ENCODE data around the gene TRPC4AP. TPM values are rescaled to one million over a fixed set of nuclear protein-coding genes. Genes with fewer than 3 reads are reported as not detected.

Gene TRPC4AP
- total RNA-seq, 1 donor from 2014 or later = 33.7 TPM

DNA sequence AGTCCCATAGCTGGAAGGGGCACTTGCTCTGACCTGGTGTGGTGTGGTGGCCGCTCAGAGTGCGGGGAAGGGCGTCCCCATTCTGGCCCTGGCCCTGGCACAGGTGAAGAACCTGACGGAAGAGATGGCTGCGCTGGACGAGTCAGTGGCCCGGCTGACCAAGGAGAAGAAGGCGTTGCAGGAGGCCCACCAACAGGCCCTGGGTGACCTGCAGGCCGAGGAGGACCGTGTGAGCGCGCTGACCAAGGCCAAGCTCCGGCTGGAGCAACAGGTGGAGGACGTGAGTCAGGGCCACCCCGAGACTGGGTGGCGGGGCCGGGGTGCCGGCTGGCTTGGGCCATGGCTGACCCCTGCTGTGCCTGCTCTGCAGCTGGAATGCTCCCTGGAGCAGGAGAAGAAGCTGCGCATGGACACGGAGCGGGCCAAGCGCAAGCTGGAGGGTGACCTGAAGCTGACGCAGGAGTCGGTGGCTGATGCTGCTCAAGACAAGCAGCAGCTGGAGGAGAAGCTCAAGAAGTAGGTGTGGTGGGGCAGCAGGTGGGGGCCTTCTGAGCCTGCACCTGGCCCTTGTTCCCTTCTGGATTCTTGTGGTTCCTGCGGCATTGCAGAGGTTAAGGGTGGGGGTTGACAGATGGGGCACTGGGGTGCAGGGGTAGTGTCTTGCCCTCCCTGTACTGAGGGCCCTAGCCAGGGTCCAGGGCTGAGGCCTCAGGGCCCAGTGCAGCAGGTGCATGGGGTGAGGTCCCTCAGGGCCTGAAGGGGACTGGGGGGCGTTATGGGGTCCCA lies 96.2 kb downstream of the TRPC4AP start:
- ATAC-seq (no peak), DNase-seq (peak; percentile 34)
- intact Hi-C loops (cut with micrococcal nuclease) = no loop called here

DNA sequence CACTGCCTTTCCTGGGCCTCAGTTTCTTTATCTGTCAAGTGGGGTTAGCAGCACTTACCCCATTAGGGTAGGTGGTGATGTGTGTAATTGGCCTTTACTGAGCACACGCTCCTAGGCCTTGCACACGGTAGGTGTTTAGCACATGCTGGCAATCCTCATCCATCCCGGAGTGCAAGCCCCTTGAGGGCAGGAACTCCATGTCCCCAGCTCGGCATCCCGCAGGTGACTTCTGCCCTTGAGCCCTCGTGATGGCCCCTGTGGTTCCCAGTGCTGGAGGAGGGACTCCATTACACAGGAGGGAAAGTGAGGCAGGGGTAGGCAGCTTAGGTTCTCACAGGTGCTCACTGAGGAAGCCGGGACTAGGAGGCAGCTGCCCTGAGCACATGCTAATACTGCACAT lies 96.9 kb downstream of the TRPC4AP start:
- ATAC-seq = no peak
- peak; percentile 20 for DNase-seq
- intact Hi-C loops (cut with micrococcal nuclease) = no loop called here

DNA sequence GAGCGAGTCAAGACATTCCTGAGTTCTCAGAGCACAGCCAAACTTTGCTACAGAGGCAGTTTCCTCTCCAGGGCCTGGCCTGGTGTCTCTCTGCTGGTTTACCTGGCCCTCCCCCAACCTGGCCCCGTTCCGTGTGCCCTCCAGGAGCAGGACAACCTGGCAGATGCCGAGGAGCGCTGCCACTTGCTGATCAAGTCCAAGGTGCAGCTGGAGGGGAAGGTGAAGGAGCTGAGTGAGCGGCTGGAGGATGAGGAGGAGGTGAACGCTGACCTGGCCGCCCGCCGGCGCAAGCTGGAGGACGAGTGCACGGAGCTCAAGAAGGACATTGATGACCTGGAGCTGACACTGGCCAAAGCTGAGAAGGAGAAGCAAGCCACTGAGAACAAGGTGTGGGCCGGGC lies 97.4 kb downstream of the TRPC4AP start:
- DNase-seq (peak; percentile 28), ATAC-seq (no peak)
- intact Hi-C loops (cut with micrococcal nuclease) = no loop called here

DNA sequence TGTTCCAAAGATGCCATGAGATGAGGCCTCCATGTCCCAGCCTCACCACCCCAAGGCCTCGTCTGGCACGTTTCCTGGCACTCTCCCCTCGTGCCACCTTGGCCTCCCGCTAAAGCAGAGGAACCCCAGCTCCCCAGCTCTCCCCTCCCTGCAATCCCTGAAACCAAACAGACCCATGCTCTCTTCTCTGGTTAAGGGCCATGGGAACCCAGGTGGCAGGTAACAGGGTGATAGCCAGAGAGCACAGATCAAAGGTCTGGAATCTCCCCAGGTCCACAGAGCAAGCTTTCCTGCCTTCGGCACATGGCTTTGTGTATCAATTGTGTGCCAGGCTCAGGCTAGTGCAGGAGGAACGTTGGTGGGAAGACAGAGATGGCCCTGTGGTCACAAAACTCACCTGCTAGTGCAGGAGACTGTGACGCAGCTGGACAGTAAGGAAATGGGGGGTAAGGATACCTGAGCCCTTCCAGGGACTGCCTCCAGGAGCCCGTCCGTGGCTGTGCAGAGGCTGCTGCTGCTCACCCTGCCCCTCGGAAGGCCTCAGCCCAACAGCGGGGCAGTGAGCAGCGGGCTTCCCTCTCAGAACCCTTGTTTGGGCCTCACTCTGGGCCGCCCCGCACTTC lies 98.0 kb downstream of the TRPC4AP start:
- DNase-seq = peak; percentile 15
- ATAC-seq = no peak
- intact Hi-C loops (cut with micrococcal nuclease) = no loop called here

DNA sequence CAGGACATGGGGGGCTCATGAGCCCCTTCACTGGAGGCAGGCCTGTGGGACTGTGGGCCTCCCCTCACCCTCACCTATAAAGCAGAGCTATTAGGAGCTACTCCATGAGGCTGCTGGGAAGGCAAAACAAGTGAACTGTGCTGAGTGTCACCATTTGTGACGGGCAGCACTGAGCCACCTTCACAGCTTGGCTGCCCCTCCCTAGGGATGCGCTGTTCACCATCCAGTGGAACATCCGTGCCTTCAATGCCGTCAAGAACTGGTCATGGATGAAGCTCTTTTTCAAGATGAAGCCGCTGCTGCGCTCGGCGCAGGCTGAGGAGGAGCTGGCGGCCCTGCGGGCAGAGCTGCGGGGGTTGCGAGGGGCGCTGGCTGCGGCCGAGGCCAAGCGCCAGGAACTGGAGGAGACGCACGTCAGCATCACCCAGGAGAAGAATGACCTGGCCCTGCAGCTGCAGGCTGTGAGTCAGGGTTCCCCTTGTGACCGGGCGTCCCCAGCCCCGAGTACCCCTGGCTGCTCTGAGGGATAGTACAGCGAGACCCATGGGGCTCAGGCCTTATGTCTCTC lies 98.6 kb downstream of the TRPC4AP start:
- ATAC-seq (no peak), DNase-seq (peak; percentile 32)
- intact Hi-C loops (cut with micrococcal nuclease) = no loop called here

DNA sequence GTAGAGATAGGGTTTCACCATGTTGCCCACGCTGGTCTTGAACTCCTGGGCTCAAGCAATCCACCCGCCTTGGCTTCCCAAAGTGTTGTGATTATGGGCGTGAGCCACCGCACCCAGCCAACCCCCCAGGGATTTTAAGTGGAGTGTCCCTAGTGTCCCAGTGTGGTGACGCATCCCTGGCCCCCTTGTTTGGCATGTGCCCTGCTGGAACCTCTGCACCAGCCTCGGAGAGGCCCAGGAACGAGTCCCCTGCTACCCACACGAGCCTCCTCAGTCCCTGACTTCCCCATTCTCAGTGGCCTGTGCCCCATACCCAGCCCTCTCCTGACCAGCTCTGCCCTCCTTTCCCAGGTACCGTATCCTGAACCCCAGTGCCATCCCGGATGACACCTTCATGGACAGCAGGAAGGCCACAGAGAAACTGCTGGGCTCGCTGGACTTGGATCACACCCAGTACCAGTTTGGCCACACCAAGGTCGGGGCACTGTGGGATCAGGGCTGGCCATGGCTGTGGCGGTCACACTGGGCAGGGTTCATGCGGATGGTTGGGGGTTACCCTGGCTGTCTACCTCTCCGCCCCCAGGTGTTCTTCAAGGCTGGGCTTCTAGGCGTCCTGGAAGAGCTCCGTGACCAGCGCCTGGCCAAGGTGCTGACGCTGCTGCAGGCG lies 99.7 kb downstream of the TRPC4AP start:
- ATAC-seq (peak; percentile 1), DNase-seq (peak; percentile 41)
- intact Hi-C loops (cut with micrococcal nuclease) = no loop called here

DNA sequence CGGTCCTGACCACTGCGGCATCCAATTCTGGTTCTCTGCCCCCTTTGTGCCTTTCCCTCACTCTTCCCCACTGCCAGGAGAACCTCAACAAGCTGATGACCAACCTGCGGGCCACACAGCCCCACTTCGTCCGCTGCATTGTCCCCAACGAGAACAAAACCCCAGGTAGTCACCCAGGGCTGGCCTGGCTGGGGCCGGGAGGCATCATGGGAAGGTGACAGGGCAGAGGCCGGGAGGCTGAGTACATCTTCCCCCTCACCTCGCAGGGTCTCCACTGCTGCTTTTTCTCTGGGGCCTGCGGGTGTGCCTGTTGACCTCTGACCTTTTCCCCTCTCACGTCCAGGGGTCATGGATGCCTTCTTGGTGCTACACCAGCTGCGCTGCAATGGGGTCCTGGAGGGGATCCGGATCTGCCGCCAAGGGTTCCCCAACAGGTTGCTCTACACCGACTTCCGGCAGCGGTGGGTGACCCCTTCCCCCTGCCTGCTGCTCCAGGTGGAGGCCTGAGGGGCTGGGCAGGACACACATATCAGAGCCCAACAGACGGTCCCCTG lies 101.9 kb downstream of the TRPC4AP start:
- ATAC-seq = no peak
- intact Hi-C loops (cut with micrococcal nuclease) = no loop called here
- DNase-seq = peak; percentile 24

DNA sequence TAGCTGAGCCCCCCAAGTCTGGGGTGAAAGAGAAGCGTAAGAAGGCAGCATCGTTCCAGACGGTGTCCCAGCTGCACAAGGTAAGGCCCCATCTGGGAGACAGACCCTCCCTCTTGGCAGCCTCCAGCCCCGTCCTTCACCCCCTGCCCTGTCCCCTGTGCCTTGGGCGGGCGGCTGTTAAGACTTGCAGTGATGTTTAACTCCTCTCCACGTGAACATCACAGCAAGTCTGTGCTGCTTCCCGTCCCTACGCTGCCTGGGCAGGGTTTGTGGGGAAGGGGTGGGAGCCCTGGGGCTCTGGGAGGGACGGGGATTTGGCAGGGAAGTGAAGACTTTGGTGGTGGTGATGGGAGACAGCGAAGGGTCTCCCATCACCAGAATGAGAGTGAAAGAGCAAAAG lies 102.4 kb downstream of the TRPC4AP start:
- ATAC-seq = no peak
- peak; percentile 28 for DNase-seq
- intact Hi-C loops (cut with micrococcal nuclease) = no loop called here

DNA sequence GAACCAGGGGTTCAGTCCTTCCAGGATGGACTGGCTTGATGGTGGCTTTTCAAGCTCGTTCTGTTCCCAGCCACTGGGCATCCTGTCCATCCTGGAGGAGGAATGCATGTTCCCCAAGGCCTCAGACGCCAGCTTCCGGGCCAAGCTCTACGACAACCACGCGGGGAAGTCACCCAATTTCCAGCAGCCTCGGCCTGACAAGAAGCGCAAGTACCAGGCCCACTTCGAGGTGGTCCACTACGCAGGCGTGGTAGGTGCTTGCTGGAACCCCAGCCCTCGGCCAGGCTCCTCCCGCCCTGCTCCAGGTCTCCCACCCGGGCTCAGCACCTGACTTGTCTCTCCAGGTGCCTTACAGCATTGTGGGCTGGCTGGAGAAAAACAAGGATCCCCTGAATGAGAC lies 102.9 kb downstream of the TRPC4AP start:
- DNase-seq = peak; percentile 32
- no peak for ATAC-seq

DNA sequence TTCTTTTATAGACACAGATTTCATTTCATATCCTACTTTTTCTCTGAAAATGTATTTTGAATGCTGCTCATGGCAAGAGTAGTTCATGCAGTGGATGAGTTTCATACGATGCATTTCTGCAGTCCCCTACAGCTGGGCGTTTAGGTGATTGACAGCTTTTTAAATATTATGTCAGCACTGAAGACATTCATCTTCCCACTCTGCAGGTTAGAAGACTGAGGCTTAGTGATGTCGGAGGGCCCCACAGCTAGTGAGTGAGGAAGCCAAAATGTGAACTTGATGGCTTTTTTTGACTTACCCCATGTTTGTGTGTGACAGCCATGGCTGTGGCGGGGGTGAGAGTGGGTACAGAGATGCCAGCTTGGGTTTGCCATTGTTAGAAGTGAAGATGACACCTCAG lies 103.5 kb downstream of the TRPC4AP start:
- intact Hi-C loops (cut with micrococcal nuclease) = no loop called here
- ATAC-seq (no peak), DNase-seq (no peak)

More for the DNA sequence above, 102.9 kb downstream of the TRPC4AP start:
- intact Hi-C loops (cut with micrococcal nuclease) = no loop called here

DNA sequence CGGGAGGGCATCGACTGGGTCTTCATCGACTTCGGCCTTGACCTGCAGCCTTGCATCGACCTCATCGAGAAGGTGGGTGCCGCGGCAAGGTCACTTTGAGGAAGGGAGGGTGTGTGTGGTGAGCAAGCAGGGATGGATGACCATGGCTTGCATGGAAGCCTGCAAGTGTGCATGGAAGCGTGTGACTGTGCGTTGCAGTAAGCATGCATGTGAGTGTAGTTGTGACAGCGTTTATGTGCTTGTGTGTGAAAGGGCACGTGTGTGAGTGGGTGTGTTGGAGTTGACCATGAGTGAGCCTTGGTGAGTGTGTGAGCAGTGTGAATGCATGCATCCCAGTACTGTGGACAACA lies 104.4 kb downstream of the TRPC4AP start:
- no peak for ATAC-seq
- DNase-seq = no peak
- intact Hi-C loops (cut with micrococcal nuclease) = no loop called here

DNA sequence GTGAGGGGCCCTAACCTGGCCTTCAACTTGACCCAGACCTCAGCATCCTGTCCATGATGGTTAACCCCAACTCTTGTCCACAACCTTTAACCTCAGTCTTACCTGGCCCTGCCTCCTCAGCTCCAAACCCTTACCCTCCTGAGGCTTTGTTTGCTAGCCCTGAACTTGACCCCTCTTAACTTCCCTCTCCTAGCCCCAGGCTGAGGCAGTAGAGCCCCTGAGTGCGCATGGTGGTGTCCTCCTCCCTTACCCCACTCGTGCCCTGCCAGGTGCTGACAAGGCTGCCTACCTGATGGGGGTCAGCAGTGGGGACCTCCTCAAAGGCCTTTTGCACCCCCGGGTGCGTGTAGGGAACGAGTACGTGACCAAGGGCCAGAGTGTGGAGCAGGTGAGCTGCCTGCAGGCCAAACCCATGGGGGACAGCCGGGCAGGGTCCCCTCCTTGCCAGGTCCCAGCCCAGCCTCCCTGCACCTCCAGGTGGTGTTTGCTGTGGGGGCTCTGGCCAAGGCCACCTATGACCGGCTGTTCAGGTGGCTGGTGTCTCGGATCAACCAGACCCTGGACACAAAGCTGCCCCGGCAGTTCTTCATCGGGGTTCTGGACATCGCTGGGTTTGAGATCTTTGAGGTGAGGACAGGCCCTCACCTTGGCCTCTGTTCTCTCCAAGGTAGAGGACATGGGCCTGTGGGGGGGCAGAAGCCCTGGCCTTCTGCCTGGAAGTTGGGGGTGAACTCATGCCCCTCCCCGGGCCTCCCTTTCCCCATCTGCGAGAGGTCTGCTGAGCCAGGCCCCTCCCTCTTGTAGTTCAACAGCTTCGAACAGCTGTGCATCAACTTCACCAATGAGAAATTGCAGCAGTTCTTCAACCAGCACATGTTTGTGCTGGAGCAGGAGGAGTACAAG lies 105.1 kb downstream of the TRPC4AP start:
- peak; percentile 65 for DNase-seq
- ATAC-seq = peak; percentile 25
- intact Hi-C loops (cut with micrococcal nuclease) = no loop called here

DNA sequence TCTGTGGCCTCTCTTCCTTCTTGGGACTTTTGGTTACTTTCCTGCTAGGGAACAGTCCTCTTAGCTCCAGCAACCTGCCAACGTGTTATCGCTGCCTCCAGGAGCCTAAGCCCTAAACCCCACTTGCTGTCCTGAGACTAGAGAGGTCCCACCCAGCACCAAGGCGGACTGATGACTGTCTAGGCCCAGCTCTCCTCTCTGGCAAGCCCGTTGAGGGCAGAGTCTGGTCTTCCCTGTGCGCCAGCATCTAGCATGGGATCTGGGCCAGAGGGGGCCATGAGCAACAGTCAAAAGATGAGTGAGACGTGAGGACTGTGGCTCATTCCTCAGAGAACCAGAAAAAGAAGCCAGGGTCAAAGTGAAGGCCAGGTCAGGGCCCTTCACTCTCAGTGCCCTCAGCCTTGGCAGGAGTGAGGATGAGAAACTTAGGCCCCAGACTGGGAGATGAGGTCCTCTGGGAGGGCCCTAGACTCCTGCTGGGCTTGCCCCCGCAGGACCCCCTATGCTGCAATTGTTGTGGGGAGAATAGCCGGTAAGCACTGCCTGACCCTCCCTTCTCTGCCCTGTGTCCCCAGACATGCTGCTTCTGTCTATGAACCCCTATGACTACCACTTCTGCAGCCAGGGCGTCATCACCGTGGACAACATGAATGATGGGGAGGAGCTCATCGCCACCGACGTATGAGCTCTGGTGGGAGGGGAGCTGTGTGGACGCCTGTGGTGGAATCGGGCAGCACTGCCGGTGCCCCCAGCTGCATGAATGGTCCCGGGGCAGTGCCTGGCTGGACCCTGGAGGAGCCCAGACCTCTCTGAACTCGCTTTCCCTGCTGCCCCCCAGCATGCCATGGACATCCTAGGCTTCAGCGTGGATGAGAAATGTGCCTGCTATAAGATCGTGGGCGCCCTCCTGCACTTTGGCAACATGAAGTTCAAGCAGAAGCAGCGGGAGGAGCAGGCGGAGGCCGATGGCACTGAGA lies 106.0 kb downstream of the TRPC4AP start:
- peak; percentile 4 for ATAC-seq
- DNase-seq = peak; percentile 36
- intact Hi-C loops (cut with micrococcal nuclease) = no loop called here

DNA sequence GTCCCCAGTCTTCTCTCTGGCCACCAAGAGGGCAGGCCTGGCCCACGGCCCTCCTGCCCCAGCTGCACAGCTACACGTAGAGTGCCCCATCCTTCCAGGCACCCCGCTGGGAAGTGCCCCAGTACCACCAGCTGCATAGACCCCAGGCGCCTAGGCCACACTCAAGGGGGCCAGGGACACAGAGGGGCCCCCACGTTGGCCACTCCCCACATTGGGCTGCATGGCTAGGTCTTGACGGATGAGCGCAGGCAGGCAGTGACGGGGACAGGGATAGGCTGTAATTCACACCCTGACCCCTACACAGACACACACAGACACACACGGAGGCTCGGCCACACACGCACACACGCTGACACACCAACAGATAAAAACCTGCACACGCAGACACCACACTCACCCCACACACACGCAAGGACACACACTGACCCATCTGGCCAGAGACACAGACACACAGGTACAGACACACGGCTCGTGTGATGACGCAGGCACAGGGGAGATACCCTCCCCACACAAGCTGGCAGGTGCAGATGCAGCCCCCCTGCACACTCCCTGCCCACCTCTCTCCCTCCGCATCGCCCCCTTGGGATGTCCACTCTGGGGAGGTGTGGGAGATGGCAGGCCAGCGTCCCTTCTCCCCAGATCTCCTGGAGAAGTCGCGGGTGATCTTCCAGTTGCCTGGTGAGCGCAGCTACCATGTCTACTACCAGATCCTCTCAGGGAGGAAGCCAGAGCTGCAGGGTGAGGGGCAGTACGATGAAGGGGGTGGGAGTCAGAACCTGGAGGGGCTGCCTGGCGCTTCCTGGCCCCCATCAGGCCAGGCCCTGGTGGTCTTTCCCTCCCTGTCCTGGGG lies 106.9 kb downstream of the TRPC4AP start:
- DNase-seq = peak; percentile 39
- intact Hi-C loops (cut with micrococcal nuclease) = no loop called here
- peak; percentile 0 for ATAC-seq

DNA sequence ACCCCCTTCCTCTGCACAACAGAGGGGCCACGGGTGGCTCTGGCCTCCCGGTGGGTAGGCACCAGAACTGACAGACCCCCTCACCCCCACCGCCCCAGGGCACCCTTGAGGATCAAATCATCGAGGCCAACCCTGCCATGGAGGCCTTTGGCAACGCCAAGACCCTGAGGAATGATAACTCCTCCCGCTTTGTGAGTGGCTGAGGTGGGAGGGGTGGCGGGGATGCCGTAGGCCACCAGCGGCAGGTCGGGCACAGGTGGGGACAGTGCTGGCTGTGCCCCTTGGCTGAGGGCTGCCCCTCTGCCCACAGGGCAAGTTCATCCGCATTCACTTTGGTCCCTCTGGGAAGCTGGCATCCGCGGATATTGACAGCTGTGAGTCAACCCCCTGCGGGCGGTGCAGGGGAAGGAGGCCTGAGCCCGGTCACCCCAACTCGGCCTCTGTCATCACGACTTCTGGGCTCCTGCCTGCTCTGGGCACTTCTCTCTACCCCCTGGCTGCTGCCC lies 107.8 kb downstream of the TRPC4AP start:
- ATAC-seq = peak; percentile 16
- intact Hi-C loops (cut with micrococcal nuclease) = no loop called here
- peak; percentile 65 for DNase-seq

DNA sequence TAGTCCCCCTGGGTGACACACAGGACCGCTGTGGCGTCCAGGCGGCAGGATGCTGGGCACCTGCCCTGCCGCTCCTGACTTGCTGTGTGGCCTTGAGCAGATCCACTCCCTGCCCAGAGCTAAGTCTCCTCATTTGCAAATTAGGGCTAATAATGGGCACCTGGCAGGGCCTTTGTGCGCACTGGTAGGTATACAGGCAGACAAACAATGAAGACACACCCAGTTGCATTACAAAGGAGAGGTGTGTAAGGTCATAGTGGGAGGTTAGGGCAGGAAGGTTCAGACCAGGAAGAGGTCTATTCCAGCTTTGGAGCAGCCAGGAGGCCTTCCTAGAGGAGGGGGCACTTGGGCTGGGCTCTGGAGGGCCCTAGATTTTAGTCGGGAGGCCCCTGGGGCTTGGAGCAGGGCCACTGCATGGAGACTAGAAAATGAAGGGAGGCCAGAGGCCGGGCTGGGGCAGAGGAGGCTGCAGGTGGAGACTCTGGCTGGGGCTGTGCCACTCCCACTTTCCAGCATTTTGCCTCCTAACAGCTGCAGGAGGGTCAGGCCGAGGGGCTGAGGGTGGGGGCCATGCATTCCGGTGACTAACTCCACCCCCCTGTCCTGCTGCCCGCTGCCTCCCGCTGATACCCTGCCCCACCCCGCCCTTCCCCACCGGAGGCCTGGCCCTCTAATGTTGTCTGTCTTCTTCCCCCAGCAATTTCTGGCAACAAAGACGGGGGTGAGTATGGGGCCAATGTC lies 108.4 kb downstream of the TRPC4AP start:
- peak; percentile 34 for DNase-seq
- intact Hi-C loops (cut with micrococcal nuclease) = no loop called here

More for the DNA sequence above, 108.4 kb downstream of the TRPC4AP start:
- ATAC-seq = no peak

Data from left ventricle myocardium superior (tissue), 1 donor.